GM23338 (cell line): ENCODE measurements around the gene ILDR2. TPM values are rescaled to one million over a fixed set of nuclear protein-coding genes. Genes with fewer than 3 reads are reported as not detected.

ENCODE experiments used
- ATAC-seq: fragments of 200-7000 bp; cut with Tn5 transposase; 3 replicates; pipeline ENCODE4 v1.9.1; 2020
- DNase-seq: peaks from one replicate; pipeline ENCODE4 v3.0.0-alpha.2; 2015; ENCODE audit warnings: low spot score
- H2AFZ ChIP-seq: fragments of 200-600 bp; sonication (generic); 2 replicates; pipeline ENCODE4 v1.8.0; 2016; ENCODE audit warnings: antibody characterized with exemption, mild to moderate bottlenecking, moderate library complexity
- H3F3A ChIP-seq: fragments of 200-600 bp; sonication (generic); replicated peaks from 2 replicates; pipeline ENCODE4 v1.8.0; 2017; ENCODE audit warnings: antibody characterized with exemption, mixed run types, low read depth
- H3K27ac ChIP-seq: fragments of 200-600 bp; sonication (generic); 2 replicates; pipeline ENCODE4 v1.6.1; 2016; ENCODE audit warnings: low read depth
- H3K27me3 ChIP-seq: fragments of 200-600 bp; sonication (generic); 2 replicates; pipeline ENCODE4 v1.8.0; 2016; ENCODE audit warnings: mild to moderate bottlenecking, mixed run types, moderate library complexity; ENCODE audit not compliant: insufficient read depth
- H3K36me3 ChIP-seq: fragments of 200-600 bp; sonication (generic); 2 replicates; pipeline ENCODE4 v1.8.0; 2016; ENCODE audit warnings: mild to moderate bottlenecking; ENCODE audit not compliant: insufficient read depth
- H3K4me1 ChIP-seq: fragments of 200-600 bp; sonication (generic); 2 replicates; pipeline ENCODE4 v1.8.0; 2016; ENCODE audit warnings: mild to moderate bottlenecking, moderate library complexity; ENCODE audit not compliant: insufficient read depth
- H3K4me2 ChIP-seq: fragments of 200-600 bp; sonication (generic); 2 replicates; pipeline ENCODE4 v1.7.1; 2017; ENCODE audit warnings: mixed run types
- H3K4me3 ChIP-seq: fragments of 200-600 bp; sonication (generic); 2 replicates; pipeline ENCODE4 v1.6.1; 2016; ENCODE audit warnings: mixed run types
- H3K79me2 ChIP-seq: fragments of 200-600 bp; sonication (generic); replicated peaks from 2 replicates; pipeline ENCODE4 v1.8.0; 2017; ENCODE audit warnings: mild to moderate bottlenecking; ENCODE audit not compliant: insufficient read depth
- H3K9me2 ChIP-seq: fragments of 200-600 bp; sonication (generic); 2 replicates; pipeline ENCODE4 v1.8.0; 2017; ENCODE audit not compliant: insufficient read depth
- H4K20me1 ChIP-seq: fragments of 200-600 bp; sonication (generic); replicated peaks from 2 replicates; pipeline ENCODE4 v1.8.0; 2017; ENCODE audit warnings: mild to moderate bottlenecking; ENCODE audit not compliant: insufficient read depth
- H3K27ac Mint-ChIP-seq: 2 replicates; pipeline ENCODE4 v1.8.0; 2020; ENCODE audit warnings: inconsistent platforms, mild to moderate bottlenecking, moderate library complexity, mixed read lengths
- H3K27me3 Mint-ChIP-seq: 3 replicates; pipeline ENCODE4 v1.8.0; 2022; ENCODE audit warnings: low read depth, mild to moderate bottlenecking, moderate library complexity, mixed read lengths, inconsistent platforms; ENCODE audit not compliant: insufficient read depth, poor library complexity
- H3K36me3 Mint-ChIP-seq: 3 replicates; pipeline ENCODE4 v1.8.0; 2021; ENCODE audit warnings: low read depth, mild to moderate bottlenecking, inconsistent platforms, moderate library complexity, mixed read lengths
- H3K4me1 Mint-ChIP-seq: 3 replicates; pipeline ENCODE4 v1.8.0; 2020; ENCODE audit warnings: mild to moderate bottlenecking, inconsistent platforms, mixed read lengths
- H3K4me3 Mint-ChIP-seq: 3 replicates; pipeline ENCODE4 v1.8.0; 2021; ENCODE audit warnings: moderate library complexity, mild to moderate bottlenecking, inconsistent platforms, mixed read lengths
- H3K9me3 Mint-ChIP-seq: 3 replicates; pipeline ENCODE4 v1.8.0; 2020; ENCODE audit warnings: moderate library complexity, mild to moderate bottlenecking, inconsistent platforms, mixed read lengths
- CREB1 ChIP-seq: fragments of 250-450 bp; sonication (Bioruptor Pico); IDR thresholded peaks from 2 replicates; pipeline ENCODE4 v1.5.0; 2020; ENCODE audit warnings: low read depth, mild to moderate bottlenecking, moderate library complexity
- CTCF ChIP-seq, 2 experiments: fragments of 200-600 bp in 1 of 2; sonication (generic) in 1 of 2; conservative IDR thresholded peaks; 2 replicates each; pipeline versions ENCODE4 v1.5.1 to v1.6.1; 2016 to 2017; ENCODE audit warnings: antibody characterized with exemption in 2 of 2, low read depth in 2 of 2, mild to moderate bottlenecking in 2 of 2, moderate library complexity in 1 of 2
- ETS1 ChIP-seq: IDR thresholded peaks from 2 replicates; pipeline ENCODE4 v1.6.1; 2016; ENCODE audit warnings: antibody characterized with exemption
- EZH2 ChIP-seq: fragments of 200-600 bp; sonication (generic); IDR thresholded peaks from one replicate; pipeline ENCODE4 v1.8.0; 2017; ENCODE audit warnings: antibody characterized with exemption, mild to moderate bottlenecking, low read depth; ENCODE audit not compliant: unreplicated experiment
- EZH2phosphoT487 ChIP-seq: fragments of 200-600 bp; sonication (generic); IDR thresholded peaks from one replicate; pipeline ENCODE4 v1.8.1; 2018; ENCODE audit warnings: antibody characterized with exemption; ENCODE audit not compliant: unreplicated experiment
- JUNB ChIP-seq: IDR thresholded peaks from one replicate; pipeline ENCODE4 v1.6.1; 2016; ENCODE audit warnings: antibody characterized with exemption; ENCODE audit not compliant: unreplicated experiment
- NANOG ChIP-seq: IDR thresholded peaks from 2 replicates; pipeline ENCODE4 v1.6.1; 2016; ENCODE audit warnings: antibody characterized with exemption, borderline replicate concordance
- POLR2AphosphoS5 ChIP-seq: IDR thresholded peaks from 2 replicates; pipeline ENCODE4 v1.6.1; 2016; ENCODE audit warnings: antibody characterized with exemption, low read depth
- STAT1 ChIP-seq: IDR thresholded peaks from one replicate; pipeline ENCODE4 v1.6.1; 2016; ENCODE audit warnings: antibody characterized with exemption; ENCODE audit not compliant: unreplicated experiment
- ZNF114 ChIP-seq: fragments of 250-450 bp; sonication (Bioruptor Pico); IDR thresholded peaks from 2 replicates; pipeline ENCODE4 v1.5.0; 2020; ENCODE audit warnings: mild to moderate bottlenecking, moderate library complexity
- ZNF331 ChIP-seq: fragments of 250-450 bp; sonication (Bioruptor Pico); IDR thresholded peaks from 2 replicates; pipeline ENCODE4 v1.5.0; 2020; ENCODE audit warnings: low read depth, mild to moderate bottlenecking, moderate library complexity
- ZNF462 ChIP-seq: fragments of 250-450 bp; sonication (Bioruptor Pico); IDR thresholded peaks from 2 replicates; pipeline ENCODE4 v1.5.0; 2020; ENCODE audit warnings: mild to moderate bottlenecking, moderate library complexity
- polyA plus RNA-seq: library from polyadenylated mRNA; unstranded; fragments of >200 nt; fragmentation: Nextera tagmentation; extraction: Ambion mirVana; gene quantifications from 2 replicates; pipeline ENCODE4 v1.2.1, GENCODE V29; 2016
- total RNA-seq: library from RNA; depleted of rRNA; stranded (reverse); fragments of >200 nt; shearing (Covaris generic); gene quantifications from 2 replicates; pipeline ENCODE4 v1.2.3, GENCODE V29; 2014
- TF ChIP-seq, protein P1 (sequence below): IDR thresholded peaks from one replicate; pipeline ENCODE4 v1.6.1; 2018; ENCODE audit warnings: antibody characterized with exemption; ENCODE audit not compliant: unreplicated experiment

ILDR2 gene
- total and polyA plus RNA-seq, 2 experiments from 2014 or later = 0.27 to 2.4 TPM

DNA sequence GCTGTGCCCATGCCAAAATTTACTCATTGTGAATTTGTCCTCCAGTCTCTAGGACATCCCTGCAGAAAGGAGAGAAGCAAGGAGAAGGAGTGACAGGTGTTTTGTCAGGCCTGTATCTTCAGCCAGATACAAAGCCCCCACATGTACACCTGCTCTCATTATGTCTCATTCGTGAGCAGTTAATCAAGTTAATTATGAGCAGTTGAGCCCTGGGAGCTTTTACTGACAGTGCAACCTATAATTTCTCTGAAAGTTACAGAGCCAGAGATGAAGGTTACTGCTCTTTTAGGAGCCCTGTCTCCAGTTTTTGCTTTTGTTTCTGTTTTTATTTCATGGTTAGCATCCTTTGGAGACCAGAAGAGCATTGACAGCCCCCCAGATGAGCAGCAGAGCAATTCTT, 5.0 kb upstream of the ILDR2 start:
- Histone ChIP-seq H3K27ac (no peak overlapping the region), H3K36me3 (no peaks in the 10 kb centered on the region), H3K4me2 (no peak overlapping the region), H3F3A (no peaks in the 10 kb centered on the region; the same call in 1 of the 2 replicates), H4K20me1 (no peaks in the 10 kb centered on the region), H2AFZ (no peak overlapping the region), H3K9me2 (no peaks in the 10 kb centered on the region), H3K27me3 (peaks cover 41% of the 10 kb centered on the region), H3K4me1 (peaks cover 4% of the 10 kb centered on the region; the same call in 1 of the 2 replicates), H3K79me2 (no peaks in the 10 kb centered on the region), H3K4me3 (no peak overlapping the region)
- peaks cover 21% of the 10 kb centered on the region for H3K27me3 Mint-ChIP-seq
- TF ChIP-seq ZNF114 (CRISPR knock-in tag) = no peak
- no peak for TF ChIP-seq POLR2AphosphoS5
- TF ChIP-seq, protein P1, sequence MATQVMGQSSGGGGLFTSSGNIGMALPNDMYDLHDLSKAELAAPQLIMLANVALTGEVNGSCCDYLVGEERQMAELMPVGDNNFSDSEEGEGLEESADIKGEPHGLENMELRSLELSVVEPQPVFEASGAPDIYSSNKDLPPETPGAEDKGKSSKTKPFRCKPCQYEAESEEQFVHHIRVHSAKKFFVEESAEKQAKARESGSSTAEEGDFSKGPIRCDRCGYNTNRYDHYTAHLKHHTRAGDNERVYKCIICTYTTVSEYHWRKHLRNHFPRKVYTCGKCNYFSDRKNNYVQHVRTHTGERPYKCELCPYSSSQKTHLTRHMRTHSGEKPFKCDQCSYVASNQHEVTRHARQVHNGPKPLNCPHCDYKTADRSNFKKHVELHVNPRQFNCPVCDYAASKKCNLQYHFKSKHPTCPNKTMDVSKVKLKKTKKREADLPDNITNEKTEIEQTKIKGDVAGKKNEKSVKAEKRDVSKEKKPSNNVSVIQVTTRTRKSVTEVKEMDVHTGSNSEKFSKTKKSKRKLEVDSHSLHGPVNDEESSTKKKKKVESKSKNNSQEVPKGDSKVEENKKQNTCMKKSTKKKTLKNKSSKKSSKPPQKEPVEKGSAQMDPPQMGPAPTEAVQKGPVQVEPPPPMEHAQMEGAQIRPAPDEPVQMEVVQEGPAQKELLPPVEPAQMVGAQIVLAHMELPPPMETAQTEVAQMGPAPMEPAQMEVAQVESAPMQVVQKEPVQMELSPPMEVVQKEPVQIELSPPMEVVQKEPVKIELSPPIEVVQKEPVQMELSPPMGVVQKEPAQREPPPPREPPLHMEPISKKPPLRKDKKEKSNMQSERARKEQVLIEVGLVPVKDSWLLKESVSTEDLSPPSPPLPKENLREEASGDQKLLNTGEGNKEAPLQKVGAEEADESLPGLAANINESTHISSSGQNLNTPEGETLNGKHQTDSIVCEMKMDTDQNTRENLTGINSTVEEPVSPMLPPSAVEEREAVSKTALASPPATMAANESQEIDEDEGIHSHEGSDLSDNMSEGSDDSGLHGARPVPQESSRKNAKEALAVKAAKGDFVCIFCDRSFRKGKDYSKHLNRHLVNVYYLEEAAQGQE = no peak
- no peak for TF ChIP-seq ETS1
- no peak for TF ChIP-seq CREB1 (CRISPR knock-in tag)
- no peak for TF ChIP-seq ZNF331 (CRISPR knock-in tag)
- no peak for TF ChIP-seq JUNB
- TF ChIP-seq EZH2 = no peak
- TF ChIP-seq EZH2phosphoT487 = no peak
- TF ChIP-seq CTCF (conservative IDR thresholded peaks at IDR 0.05; ENCODE audit: low read depth in 2 of 2) = no peak
- no peak for TF ChIP-seq NANOG
- no peak for TF ChIP-seq STAT1
- TF ChIP-seq ZNF462 (CRISPR knock-in tag) = no peak
- ATAC-seq (no peak), DNase-seq (no peak)
- H3K27ac Mint-ChIP-seq = no peak overlapping the region
- no peak overlapping the region for H3K4me3 Mint-ChIP-seq
- H3K36me3 Mint-ChIP-seq = no peaks in the 10 kb centered on the region
- no peaks in the 10 kb centered on the region for H3K9me3 Mint-ChIP-seq
- peaks cover 4% of the 10 kb centered on the region; the same call in 2 of the 3 replicates for H3K4me1 Mint-ChIP-seq
